ENCODE data around the gene RHOU.
"Not testable (repeated sequence)": the region's sequence is repeated elsewhere in the genome, so short reads cannot be mapped to it uniquely, and the experiment has no call there.

Gene RHOU

DNA sequence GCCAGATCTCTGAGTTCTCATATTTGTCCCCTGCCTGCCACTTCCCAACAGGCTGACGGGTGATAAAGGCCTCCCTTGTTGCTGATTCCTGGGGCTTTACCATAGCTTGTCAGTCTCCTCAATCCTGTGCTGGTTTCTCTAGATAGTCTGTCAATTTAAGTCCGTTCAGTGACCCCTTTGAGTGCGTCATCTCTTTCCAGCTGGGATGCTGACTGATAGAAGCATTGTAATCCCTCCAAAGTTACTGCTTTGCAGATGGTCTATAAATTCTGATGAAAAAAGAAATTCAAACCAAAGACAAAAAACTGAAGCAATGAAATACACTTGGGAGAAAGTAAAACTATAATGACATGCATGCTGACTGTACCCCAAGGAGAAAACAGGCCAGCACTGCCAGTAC, 28.3 kb downstream of the RHOU start:
- DNase-seq: no peak

GRCh38 chr1:228765168-228765946, 30.1 kb downstream of the RHOU start:
- peak; percentile 30 to 46 for DNase-seq

GRCh38 chr1:228766788-228767187, 31.5 kb downstream of the RHOU start:
- no peak for DNase-seq

- no peak for DNase-seq
These were observed 32.5 kb downstream of the RHOU start for GRCh38 chr1:228767636-228768354.

DNA sequence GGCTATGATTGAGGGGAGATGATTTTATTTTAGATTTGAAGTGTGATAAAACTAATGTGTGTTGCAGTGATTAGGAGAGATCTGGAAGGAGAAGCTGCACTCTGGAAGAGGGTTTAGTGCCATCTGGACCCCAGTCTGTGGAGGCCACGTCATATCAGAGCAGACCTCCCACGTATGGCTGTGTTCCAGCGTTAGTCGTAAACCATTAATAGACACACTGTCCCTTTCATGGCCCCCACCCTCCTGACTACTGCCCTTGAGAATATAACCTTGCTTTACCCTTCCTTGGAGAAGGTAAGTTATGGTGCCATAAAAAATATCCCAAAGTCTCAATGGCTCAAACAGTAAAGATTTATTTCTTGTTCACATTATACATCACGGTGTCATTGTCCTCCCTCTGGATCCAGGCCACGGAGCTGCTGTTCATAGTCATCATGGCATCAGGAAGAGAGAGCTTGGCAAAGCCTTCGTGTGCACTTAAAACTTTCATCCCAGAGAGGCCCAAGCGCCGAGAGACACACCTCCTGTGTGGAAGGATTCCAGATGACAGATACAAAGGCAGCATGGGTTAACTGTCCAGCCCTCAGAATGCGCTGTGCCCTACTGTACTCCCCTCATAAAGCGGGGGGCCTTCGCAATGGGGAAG, 33.2 kb downstream of the RHOU start:
- no peak for DNase-seq

- no peak for DNase-seq
These were observed 35.5 kb downstream of the RHOU start for GRCh38 chr1:228770779-228771223.

- DNase-seq: no peak
These were observed 37.4 kb downstream of the RHOU start for GRCh38 chr1:228772516-228773212.

DNA sequence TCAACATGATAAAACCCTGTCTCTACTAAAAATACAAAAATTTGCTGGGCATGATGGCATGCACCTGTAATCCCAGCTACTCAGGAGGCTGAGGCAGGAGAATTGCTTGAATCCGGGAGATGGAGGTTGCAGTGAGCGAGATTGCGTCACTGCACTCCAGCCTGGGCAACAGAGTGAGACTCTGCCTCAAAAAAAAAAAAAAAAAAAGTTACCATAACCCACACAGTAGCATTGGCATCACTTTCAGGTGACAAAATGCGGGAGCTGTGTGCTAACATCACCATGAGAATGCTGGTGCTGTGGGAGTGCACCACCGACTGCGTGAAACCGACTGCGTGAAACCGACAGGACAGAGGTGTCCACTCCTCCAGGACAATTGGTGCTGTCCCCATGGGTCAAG, 40.7 kb downstream of the RHOU start:
- not testable (repeated sequence) for DNase-seq

GRCh38 chr1:228776449-228776848, 41.2 kb downstream of the RHOU start:
- DNase-seq: no peak

DNA sequence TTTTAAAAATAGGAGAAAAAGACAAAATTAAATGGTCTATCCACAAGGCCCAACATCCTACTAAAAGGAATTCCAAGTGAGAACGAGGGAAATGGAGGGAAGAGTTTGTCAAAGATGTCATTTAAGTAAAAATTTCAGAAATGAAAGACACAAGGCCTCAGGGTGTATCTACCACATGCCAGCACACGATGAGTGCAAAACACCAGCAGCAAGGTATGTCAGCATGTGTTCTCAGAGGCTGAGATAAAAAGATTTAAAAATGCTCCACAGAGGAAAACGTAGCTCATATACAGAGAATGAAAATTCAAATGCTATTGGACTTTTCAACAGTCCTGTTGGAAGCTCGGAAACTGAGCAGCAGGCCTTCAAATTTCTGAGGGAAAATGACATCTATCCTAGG, 42.0 kb downstream of the RHOU start:
- DNase-seq: no peak

GRCh38 chr1:228778026-228778425, 42.7 kb downstream of the RHOU start:
- DNase-seq: no peak

DNA sequence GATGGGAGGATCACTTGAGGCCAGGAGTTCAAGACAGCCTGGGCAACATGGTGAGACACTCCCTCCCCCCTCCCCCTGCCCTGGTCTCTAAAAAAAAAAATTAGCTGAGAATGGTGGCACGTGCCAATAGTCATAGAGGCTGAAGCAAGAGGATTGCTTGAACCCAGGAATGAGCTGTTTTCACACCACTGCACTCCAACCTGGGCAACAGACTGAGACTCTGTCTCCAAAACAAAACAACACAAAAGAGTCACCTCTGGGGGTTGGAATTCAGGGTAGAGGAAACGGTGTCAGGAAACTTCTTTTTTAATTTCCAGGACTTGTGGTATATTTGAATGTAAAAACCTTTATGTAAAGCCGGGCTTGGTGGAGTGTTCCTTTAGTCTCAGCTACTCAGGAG, 43.2 kb downstream of the RHOU start:
- no peak for DNase-seq

DNA sequence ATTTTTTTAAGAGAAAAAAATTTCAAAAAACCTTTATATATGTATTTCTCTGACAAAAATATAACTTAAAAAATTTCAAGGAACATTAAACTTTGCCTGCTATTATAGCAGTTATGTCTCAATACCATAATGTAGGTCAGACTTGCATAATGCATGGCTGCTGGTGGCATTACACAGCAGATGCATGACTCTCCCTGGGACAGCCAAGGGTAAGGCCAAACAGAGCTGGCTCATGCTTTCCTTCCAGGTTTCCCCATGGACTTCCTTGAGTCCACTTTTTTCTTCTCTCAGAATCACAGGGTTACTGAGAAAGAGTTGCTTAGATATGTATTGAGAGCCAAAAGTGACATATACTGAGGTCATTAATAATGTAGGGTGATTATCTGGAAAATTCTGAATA, 43.7 kb downstream of the RHOU start:
- DNase-seq: peak in 1 of 2 donors; percentile 16

DNA sequence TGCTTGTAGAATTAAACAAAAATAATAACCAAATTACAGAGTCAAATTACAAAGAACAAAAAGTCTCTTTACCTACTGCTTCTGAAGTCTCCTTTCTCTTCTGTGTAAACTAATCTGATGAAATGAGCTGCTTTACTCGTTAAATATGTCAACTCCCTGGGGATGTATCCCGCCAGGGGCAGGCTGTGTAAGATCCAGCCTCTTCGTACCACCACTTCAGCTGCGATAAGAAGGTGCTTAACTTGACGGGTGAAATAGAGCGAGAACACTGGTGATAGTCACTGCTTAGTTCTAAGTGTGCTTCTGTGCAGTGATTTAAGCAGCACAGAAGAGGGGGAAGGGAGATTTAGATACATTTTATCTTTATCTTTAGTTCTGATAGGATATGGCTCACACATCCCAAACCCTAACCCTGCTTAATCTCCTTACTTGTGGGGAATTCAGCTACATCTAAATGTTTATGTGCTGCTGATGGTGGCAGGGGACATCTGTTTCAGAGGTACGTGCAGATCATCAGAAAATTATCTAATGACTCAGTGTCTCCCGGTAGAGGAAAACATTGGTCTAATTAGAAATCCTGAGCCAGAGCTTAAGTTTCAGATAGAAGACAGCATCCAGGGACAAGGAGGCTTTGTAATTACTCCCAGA, 46.0 kb downstream of the RHOU start:
- DNase-seq: no peak

DNA sequence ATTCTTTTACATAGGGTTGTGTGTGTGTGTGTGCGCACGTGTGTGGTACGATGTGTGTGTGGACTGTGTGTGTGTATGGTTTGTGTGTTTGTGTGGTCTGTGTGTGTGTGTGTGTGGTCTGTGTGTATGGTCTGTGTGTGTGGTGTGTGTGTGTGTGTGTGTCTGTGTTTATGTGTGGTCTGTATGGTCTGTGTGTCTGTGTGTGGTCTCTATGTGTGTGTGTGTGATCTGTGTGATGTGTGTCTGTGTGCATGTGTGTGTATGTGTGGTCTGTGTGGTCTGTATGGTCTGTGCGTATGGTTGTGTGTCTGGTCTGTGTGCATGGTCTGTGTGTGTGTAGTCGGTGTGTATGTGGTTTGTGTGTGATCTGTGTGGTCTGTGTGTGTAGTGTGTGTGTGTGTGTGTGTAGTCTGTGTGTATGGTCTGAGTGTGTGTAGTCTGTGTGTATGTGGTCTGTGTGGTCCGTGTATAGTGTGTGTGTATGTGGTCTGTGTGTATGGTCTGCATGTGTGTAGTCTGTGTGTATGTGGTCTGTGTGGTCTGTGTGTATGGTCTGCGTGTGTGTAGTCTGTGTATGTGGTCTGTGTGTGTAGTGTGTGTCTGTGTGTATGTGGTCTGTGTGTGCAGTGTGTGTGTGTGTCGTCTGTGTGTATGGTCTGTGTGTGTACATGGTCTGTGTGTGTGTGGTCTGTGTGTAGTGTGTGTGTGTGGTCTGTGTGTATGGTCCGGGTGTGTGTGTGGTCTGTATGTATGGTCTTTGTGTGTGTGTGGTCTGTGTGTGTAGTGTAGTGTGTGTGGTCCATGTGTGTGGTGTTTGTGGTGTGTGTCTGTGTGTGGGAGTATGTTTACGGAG, 46.8 kb downstream of the RHOU start:
- DNase-seq: no peak

GRCh38 chr1:228782662-228783417, 47.6 kb downstream of the RHOU start:
- DNase-seq: no peak

DNA sequence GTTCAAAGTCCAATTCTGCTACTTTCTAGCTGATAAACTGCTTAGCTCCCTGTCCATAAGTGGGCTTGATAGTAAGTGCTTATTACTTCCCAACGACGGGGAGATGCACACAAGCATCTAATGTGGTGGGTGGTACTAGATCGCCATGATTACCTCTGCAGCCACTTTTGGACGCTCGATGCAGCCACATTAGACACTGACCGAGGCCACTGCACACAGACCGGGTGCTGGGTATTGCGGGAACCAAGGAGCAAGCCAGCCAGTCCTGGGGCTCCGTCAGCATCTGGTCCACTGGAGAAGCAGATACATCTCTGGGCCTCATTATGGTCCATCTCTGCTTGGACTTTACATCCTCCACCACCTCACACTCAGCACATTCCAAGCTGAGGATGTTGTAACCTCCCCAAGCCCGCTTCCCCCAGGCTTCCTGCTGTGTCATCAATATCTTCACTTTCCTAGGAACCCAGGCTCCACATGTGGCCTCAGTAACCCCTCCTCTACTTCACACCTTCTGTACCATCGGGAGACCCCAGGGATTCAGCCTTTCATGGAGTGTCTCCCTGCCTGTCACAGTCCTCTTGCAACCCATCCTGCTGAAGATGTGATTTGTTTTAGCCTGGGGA, 48.2 kb downstream of the RHOU start:
- DNase-seq: no peak

GRCh38 chr1:228784181-228784580, 48.9 kb downstream of the RHOU start:
- no peak for DNase-seq

DNA sequence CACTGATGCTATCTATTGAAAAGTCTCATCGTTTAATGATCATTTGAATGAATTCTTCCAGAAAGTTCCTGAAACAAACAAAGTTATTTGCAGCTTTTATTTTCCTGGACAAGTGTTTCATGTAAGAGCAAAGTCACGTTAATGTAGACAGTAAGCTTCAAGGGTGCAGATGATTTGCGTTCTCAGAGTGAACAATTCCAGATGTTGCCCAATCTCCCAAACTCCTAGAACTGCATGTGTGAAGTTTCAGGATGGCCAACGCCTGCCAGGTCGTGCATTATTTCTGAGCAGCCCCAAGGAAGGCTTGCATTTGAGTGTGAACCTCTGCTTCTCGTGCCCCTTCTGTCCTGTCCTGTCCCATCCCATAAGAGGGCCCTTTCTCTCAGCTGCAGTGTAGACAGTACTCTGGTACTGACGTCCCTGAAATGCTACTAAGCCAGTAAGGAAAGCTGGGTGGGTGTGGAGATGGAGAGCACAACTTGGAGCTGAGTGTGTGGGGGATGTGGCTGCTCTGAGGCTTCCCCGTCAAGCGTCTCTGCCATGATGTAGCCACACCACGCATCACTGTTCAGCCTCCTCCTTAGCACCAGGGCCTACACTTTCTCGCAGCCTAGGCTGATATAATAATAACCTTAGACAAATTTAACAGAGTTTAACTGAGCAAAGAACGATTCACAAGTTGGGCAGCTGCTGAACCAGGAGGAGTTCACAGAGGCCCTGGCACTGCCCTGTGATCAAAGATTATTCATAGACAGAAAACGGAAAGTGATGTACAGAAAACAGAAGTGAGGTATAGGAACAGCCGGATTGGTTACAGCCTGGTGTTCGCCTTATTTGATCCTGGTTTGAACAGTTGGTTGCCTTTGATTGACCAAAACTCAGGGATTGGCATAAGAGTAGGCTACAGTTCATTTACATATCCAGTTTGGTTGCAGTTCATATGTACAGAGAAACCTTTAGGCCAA, 50.4 kb downstream of the RHOU start:
- DNase-seq: no peak
